Nephron progenitor cell (in vitro differentiated cells): ENCODE results near the gene KCNH8.

Source experiments
- DNase-seq: peaks from one replicate; pipeline ENCODE4 v3.0.0; 2021
- H3K27ac Mint-ChIP-seq: 2 replicates; pipeline ENCODE4 v1.8.0; 2021; ENCODE audit warnings: mild to moderate bottlenecking, moderate library complexity, mixed read lengths
- H3K27me3 Mint-ChIP-seq: 2 replicates; pipeline ENCODE4 v1.8.0; 2021; ENCODE audit warnings: mild to moderate bottlenecking, low read depth, mixed read lengths; ENCODE audit not compliant: poor library complexity
- H3K36me3 Mint-ChIP-seq: 2 replicates; pipeline ENCODE4 v1.8.0; 2021; ENCODE audit warnings: low read depth, mixed read lengths
- H3K4me1 Mint-ChIP-seq: 2 replicates; pipeline ENCODE4 v1.8.0; 2021; ENCODE audit warnings: mixed read lengths
- H3K4me3 Mint-ChIP-seq: 2 replicates; pipeline ENCODE4 v1.8.0; 2021; ENCODE audit warnings: mild to moderate bottlenecking, moderate library complexity, mixed read lengths
- H3K9me3 Mint-ChIP-seq: 2 replicates; pipeline ENCODE4 v1.8.0; 2021; ENCODE audit warnings: mild to moderate bottlenecking, moderate library complexity, mixed read lengths
- TF ChIP-seq, protein P1 (sequence below): fragments of 200-600 bp; sonication (generic); IDR thresholded peaks from 2 replicates; pipeline ENCODE4 v1.5.0; 2021; ENCODE audit warnings: antibody characterized with exemption

Gene KCNH8

DNA sequence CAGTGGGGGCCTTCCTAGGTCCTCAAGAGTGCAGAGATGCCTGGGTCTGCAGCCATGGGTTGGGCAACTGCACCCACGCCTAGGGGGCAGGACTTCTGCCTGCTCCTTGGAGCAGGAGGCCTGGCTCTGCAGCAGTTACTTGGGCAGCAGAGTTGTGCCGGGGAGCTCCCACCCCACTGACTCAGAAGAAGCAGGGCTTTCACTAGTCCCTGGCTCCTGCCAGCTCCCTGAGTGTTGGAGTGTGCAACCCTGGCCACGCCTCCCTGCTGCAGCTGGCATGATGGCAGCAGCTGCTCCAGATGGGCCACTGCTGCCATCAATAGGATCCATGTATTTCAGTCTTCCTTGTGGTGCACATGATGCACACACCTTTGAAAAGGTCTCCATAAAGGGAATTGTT, 40.6 kb upstream of the KCNH8 start:
- peak overlapping the region; percentile 42 for H3K27ac Mint-ChIP-seq
- H3K4me3 Mint-ChIP-seq = no peak overlapping the region
- no peaks in the 10 kb centered on the region for H3K36me3 Mint-ChIP-seq
- DNase-seq = no peak
- no peaks in the 10 kb centered on the region for H3K27me3 Mint-ChIP-seq
- peaks cover 11% of the 10 kb centered on the region for H3K4me1 Mint-ChIP-seq
- H3K9me3 Mint-ChIP-seq = peaks cover 4% of the 10 kb centered on the region
- TF ChIP-seq, protein P1, sequence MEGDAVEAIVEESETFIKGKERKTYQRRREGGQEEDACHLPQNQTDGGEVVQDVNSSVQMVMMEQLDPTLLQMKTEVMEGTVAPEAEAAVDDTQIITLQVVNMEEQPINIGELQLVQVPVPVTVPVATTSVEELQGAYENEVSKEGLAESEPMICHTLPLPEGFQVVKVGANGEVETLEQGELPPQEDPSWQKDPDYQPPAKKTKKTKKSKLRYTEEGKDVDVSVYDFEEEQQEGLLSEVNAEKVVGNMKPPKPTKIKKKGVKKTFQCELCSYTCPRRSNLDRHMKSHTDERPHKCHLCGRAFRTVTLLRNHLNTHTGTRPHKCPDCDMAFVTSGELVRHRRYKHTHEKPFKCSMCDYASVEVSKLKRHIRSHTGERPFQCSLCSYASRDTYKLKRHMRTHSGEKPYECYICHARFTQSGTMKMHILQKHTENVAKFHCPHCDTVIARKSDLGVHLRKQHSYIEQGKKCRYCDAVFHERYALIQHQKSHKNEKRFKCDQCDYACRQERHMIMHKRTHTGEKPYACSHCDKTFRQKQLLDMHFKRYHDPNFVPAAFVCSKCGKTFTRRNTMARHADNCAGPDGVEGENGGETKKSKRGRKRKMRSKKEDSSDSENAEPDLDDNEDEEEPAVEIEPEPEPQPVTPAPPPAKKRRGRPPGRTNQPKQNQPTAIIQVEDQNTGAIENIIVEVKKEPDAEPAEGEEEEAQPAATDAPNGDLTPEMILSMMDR = no peak

DNA sequence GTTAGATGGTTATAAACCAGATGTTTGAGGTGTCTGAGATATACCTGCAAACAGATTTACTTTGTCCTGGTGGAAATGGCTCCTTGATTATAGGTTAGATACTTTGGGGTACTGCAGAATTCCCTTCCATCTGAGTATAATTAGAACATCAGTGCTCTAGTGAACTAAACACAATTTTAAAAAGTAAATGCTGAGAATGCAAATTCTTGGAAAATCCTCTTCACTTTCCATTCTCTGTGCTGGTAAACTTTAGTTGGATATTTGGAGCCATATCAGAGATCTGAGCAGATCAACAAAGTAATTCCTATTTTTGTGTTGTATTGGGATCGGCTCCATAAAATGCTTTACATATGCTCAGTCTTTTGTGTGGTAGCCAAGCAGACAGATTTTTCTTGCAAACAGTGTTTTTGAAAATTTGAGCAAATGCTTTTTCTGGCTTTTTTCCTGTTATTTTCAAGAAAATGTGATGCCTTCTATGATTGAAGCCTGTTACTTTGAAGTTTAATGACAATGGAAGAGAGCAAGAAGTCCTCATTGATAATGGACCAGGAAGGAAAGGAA, 37.9 kb upstream of the KCNH8 start:
- Mint-ChIP-seq H3K4me1 (no peaks in the 10 kb centered on the region), H3K27ac (no peak overlapping the region), H3K4me3 (no peak overlapping the region), H3K9me3 (peaks cover 4% of the 10 kb centered on the region), H3K36me3 (no peaks in the 10 kb centered on the region), H3K27me3 (no peaks in the 10 kb centered on the region)
- TF ChIP-seq, protein P1 = no peak
- DNase-seq = no peak

DNA sequence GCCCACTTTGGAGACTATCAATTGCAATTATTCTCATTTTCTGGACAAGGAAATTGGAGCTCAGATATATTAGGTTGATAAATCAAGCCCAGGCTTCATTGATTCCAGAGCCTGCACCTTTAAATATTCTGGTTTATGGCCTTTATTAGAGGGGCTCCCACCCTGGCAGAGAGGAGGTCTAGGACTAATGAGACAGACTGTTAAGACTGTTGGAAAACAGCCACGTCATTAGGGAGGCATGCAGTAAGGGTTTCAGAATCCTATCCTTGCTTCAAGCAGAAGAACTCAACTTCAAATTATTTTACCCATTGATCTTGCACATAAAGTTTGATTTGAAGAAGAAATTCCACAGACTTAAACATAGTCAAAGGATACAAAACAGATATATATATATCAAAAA, 33.8 kb upstream of the KCNH8 start:
- no peaks in the 10 kb centered on the region for H3K4me1 Mint-ChIP-seq
- TF ChIP-seq, protein P1 = no peak
- no peaks in the 10 kb centered on the region for H3K36me3 Mint-ChIP-seq
- no peak overlapping the region for H3K4me3 Mint-ChIP-seq
- no peaks in the 10 kb centered on the region for H3K9me3 Mint-ChIP-seq
- peaks cover 5% of the 10 kb centered on the region for H3K27me3 Mint-ChIP-seq
- DNase-seq = no peak
- no peak overlapping the region for H3K27ac Mint-ChIP-seq

DNA sequence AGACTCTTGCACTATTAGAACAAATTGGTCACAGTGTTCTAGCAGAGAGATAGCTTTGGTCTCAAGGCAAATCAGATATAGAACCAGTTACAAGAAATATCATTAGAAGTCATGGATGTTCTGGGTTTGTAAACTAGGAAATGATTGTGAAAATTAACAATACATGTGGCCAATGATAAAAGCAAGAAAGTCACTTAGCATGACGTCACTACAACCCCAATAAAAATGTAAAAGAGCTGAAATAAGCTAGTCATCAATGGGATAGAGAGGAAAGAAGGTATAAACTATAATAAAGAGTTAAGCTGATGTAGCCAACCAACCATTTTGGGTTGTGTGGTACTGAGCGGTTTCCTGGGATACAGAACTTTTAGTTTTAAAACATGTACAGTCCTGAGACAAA, 32.1 kb upstream of the KCNH8 start:
- Mint-ChIP-seq H3K36me3 (no peaks in the 10 kb centered on the region), H3K27ac (no peak overlapping the region), H3K4me3 (no peak overlapping the region), H3K4me1 (no peaks in the 10 kb centered on the region), H3K27me3 (peaks cover 5% of the 10 kb centered on the region), H3K9me3 (no peaks in the 10 kb centered on the region)
- TF ChIP-seq, protein P1 = no peak
- no peak for DNase-seq

DNA sequence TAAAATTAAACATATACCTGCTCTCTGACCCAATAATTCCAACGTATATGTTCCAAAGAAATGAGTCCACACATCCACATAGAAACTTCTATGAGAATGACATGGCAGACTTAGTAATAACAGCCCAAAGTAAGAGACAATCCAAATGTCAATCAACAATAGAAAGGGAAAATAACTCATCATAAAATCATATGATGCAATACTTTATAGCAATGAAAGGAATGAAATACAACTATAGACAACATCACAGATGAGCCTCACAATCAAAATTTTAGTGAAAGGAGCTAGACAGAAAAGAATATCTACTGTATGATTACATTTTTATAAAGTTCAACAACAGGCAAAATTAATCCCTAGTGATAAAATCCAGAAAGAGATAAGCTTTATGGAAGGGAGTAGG, 23.6 kb upstream of the KCNH8 start:
- Mint-ChIP-seq H3K27ac (no peak overlapping the region), H3K36me3 (no peaks in the 10 kb centered on the region), H3K27me3 (peaks cover 6% of the 10 kb centered on the region), H3K9me3 (no peaks in the 10 kb centered on the region), H3K4me3 (no peak overlapping the region), H3K4me1 (no peaks in the 10 kb centered on the region)
- TF ChIP-seq, protein P1 = no peak
- DNase-seq = no peak

DNA sequence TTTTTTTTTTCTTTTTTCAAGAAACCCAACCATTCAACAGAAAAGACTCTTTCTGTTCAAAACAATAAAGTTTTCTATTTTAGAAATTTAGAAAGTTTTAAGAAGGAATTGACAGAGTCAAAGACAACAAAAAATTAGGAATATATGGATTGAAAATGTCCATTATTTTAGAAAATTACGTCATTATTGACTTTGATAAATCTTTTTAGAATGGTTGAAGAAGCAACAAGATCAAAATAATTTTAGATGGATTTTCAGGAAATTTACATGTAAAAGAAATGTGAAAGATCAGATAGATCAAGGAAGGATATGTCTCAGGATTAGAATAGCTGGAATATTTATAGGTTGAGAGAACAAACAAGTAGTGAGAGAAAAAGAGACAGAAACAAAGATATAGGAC, 8.4 kb upstream of the KCNH8 start:
- peaks cover 14% of the 10 kb centered on the region for H3K27me3 Mint-ChIP-seq
- TF ChIP-seq, protein P1 = no peak
- DNase-seq = no peak
- H3K4me1 Mint-ChIP-seq = no peaks in the 10 kb centered on the region
- H3K36me3 Mint-ChIP-seq = no peaks in the 10 kb centered on the region
- H3K9me3 Mint-ChIP-seq = peaks cover under 1% of the 10 kb centered on the region
- no peak overlapping the region for H3K4me3 Mint-ChIP-seq
- H3K27ac Mint-ChIP-seq = no peak overlapping the region
